ENCODE measurements around the gene OPTC.

Gene OPTC

GRCh38 chr1:203555076-203555475 lies 61.1 kb downstream of the OPTC start:
- TF ChIP-seq GATA3 (IDR thresholded peaks at IDR 0.05; ENCODE audit: low read depth, low read length) = no peak
- no peak for TF ChIP-seq GATA2 (IDR thresholded peaks at IDR 0.05; ENCODE audit: low read depth, low read length)

- TF ChIP-seq GATA2 (IDR thresholded peaks at IDR 0.05; ENCODE audit: low read depth, low read length) = no peak
- no peak for TF ChIP-seq GATA3 (IDR thresholded peaks at IDR 0.05; ENCODE audit: low read depth, low read length)
Observed at GRCh38 chr1:203555511-203556046, 61.6 kb downstream of the OPTC start.

GRCh38 chr1:203556047-203556851 lies 62.3 kb downstream of the OPTC start:
- TF ChIP-seq GATA3 (IDR thresholded peaks at IDR 0.05; ENCODE audit: low read depth, low read length) = no peak
- TF ChIP-seq GATA2 (IDR thresholded peaks at IDR 0.05; ENCODE audit: low read depth, low read length) = no peak

- no peak for TF ChIP-seq GATA3 (IDR thresholded peaks at IDR 0.05; ENCODE audit: low read depth, low read length)
Observed at GRCh38 chr1:203557390-203557789, 63.4 kb downstream of the OPTC start.

GRCh38 chr1:203558064-203558760 lies 64.3 kb downstream of the OPTC start:
- no peak for TF ChIP-seq GATA2 (IDR thresholded peaks at IDR 0.05; ENCODE audit: low read depth, low read length)
- no peak for TF ChIP-seq GATA3 (IDR thresholded peaks at IDR 0.05; ENCODE audit: low read depth, low read length)
